Spleen (tissue), 11 donors: ENCODE results near the gene CYTH4. TPM values are rescaled to one million over a fixed set of nuclear protein-coding genes. Genes with fewer than 3 reads are reported as not detected.

Source experiments
- DNase-seq: peaks from one replicate; pipeline ENCODE4 v3.0.0-alpha.2; 2020
- H3K27ac ChIP-seq, 8 donors: fragments of 200-600 bp; sonication (generic) in 7 of 8; 1 replicate in 4 of 8; 2 replicates in 4 of 8; pipeline versions ENCODE4 v1.5.0 to v1.8.0; 2016 to 2021; ENCODE audit warnings: inconsistent platforms in 4 of 8, mild to moderate bottlenecking in 4 of 8, moderate library complexity in 1 of 8
- H3K27me3 ChIP-seq, 7 donors: fragments of 200-600 bp; sonication (generic) in 6 of 7; replicated peaks in 1 of 7; 1 replicate in 4 of 7; 2 replicates in 3 of 7; pipeline versions ENCODE4 v1.5.0 to v1.8.0; 2016 to 2021; ENCODE audit warnings: inconsistent platforms in 3 of 7, mild to moderate bottlenecking in 1 of 7
- H3K36me3 ChIP-seq, 6 donors: fragments of 200-600 bp; sonication (generic) in 5 of 6; 1 replicate in 4 of 6; 2 replicates in 2 of 6; pipeline versions ENCODE4 v1.5.0 to v1.8.0; 2016 to 2021; ENCODE audit warnings: inconsistent platforms in 2 of 6
- H3K4me1 ChIP-seq, 6 donors: fragments of 200-600 bp; sonication (generic) in 5 of 6; 1 replicate in 3 of 6; 2 replicates in 3 of 6; pipeline versions ENCODE4 v1.5.0 to v1.8.0; 2016 to 2021; ENCODE audit warnings: inconsistent platforms in 3 of 6
- H3K4me3 ChIP-seq, 8 donors: fragments of 200-600 bp; sonication (generic) in 7 of 8; 1 replicate in 4 of 8; 2 replicates in 4 of 8; pipeline versions ENCODE4 v1.5.0 to v1.8.0; 2016 to 2021; ENCODE audit warnings: inconsistent platforms in 4 of 8, mild to moderate bottlenecking in 4 of 8, moderate library complexity in 2 of 8
- H3K9me3 ChIP-seq, 8 donors: fragments of 200-600 bp; sonication (generic) in 7 of 8; 1 replicate in 4 of 8; 2 replicates in 4 of 8; pipeline versions ENCODE4 v1.5.0 to v1.8.0; 2016 to 2021; ENCODE audit warnings: inconsistent platforms in 4 of 8
- POLR2A ChIP-seq, 3 donors: fragments of 450-650 bp; IDR thresholded peaks; one replicate each; pipeline ENCODE4 v1.5.1; 2017; ENCODE audit warnings: antibody characterized with exemption in 3 of 3, mild to moderate bottlenecking in 1 of 3
- POLR2AphosphoS5 ChIP-seq, 3 donors: sonication (generic); formaldehyde crosslinking; IDR thresholded peaks; one replicate each; pipeline ENCODE4 v1.5.1; 2017; ENCODE audit warnings: antibody characterized with exemption in 3 of 3
- WGBS, 5 donors: extraction: QIAGEN DNeasy Blood & Tissue Kit in 3 of 5; methylation state at CpG; one replicate each; pipeline versions ENCODE4 v1.1.5 to v1.1.7; 2013 to 2018; 5-methylcytosine and 5-hydroxymethylcytosine counted together
- intact Hi-C: fragments of 100-400 bp; cut with DNase I; formaldehyde crosslinking; loops from one replicate; pipeline ENCODE4 v1.15.0; 2023; ENCODE audit warnings: low total_unique reads
- polyA plus RNA-seq, 3 donors: library from polyadenylated mRNA; stranded (reverse); fragments of 200-250 nt; gene quantifications; one replicate each; pipeline ENCODE4 v1.2.1, GENCODE V29; 2013
- total RNA-seq, 7 donors: library from RNA; depleted of rRNA in 3 of 7; stranded (reverse); fragments of >200 nt in 3 of 7; fragmentation: NEBNext Ultra II Directional in 4 of 7; extraction: Animal tissue kit (Norgen Biotek cat#: 25700) in 4 of 7; gene quantifications; one replicate each; pipeline versions ENCODE4 v1.1.0 to v1.2.1, GENCODE V29; 2016 to 2021
- TF ChIP-seq, protein P1 (sequence below), 11 experiments: fragments of 200-600 bp in 7 of 11; fragments of 450-650 bp in 4 of 11; sonication (generic) in 4 of 11; IDR thresholded peaks in 8 of 11; conservative IDR thresholded peaks in 3 of 11; 1 replicate in 7 of 11; 2 replicates in 4 of 11; pipeline versions ENCODE4 v1.4.0 to v1.8.0; 2016 to 2021; ENCODE audit warnings: antibody characterized with exemption in 11 of 11, inconsistent platforms in 4 of 11, mild to moderate bottlenecking in 1 of 11
- donor health status: healthy with polysubstance abuse.
- donor health status: DM: no; HTN: no; CAD: no; lungs with moderate emphysema.
- donor health status: DM: no; HTN: no; CAD: no.
- donor health status: Bipolar disorder and iron deficiency.
- donor health status: healthy.
- donor health status: DM: no; HTN: no; CAD: no.
- donor health status: DM: yes; HTN: yes; CAD: no.

CYTH4 gene
- total and polyA plus RNA-seq, 10 donors: 35.3 to 238 (median 104) TPM

DNA sequence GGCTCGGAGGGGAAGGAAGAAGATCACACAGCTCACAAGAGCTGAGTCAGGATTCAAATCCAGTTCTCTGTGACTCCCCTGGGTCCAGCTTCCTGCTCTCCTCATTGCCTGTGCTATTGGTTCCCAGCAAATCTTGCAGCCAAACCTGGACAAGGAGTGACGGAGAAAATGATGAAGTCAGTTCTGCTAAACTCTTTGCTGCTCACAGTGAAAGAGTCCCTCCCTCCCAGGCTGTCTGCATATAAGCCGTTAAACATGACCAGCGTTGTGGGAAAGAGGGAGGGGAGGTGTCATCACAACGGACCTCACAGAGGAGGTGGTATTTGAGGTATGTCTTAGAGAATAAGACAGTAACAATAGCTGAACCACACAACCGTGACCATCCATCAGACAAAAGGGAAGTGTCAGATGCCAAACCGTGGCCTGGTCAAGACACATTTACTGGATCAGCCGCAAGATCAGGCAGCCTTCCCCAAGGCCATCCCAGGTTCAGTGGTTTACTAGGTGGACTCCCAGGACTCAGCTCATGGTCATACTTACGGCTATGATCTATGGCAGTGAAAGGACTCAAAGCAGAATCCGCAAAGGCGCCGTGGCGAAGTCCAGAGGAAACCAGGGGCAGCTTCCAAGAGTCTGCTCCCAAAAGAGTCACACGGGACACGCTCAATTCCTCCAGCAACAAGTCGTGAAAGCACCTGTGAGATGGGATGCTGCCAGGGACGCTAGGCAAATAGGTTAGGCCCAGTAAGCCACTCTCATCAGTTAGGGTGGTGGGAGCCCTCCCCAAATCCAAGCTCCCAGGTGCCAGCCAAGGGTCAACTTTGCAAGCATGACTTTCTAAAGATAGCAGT is 2.8 kb upstream of the CYTH4 start:
- H3K9me3 ChIP-seq: no peaks in the 10 kb centered on the region

DNA sequence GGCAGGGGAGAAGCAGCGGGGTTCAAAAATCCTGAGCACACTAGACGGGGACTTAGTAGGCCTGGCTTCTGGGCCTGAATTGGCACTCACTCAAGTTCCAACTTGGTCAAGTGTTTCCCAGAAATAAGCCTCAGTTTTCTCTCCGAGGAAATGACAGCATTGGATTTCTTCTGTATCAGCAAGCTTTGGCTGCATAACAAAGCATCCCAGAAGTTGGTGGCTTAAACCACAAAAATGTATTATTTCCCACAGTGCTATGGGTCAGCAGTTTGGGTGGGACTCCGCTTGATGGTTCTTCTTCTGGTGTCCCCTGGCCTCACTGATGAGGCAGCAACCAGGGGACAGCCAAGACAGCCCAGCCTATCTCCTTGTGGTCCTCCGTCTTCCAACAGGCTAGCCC is 1.6 kb upstream of the CYTH4 start:
- WGBS, 5 donors: 93 to 99% (median 95%) methylated on average over 5 of the region's 5 CpGs
- Histone ChIP-seq H3K4me1 (peaks cover 10 to 99% (median 53%) of the 10 kb centered on the region in 6 donors), H3K9me3 (no peaks in the 10 kb centered on the region), H3K27ac (peak overlapping the region in 3 of 8 donors; percentile 93 to 95 (median 95)), H3K27me3 (peaks cover 0 to 6% (median 0%) of the 10 kb centered on the region in 7 donors), H3K4me3 (no peak overlapping the region), H3K36me3 (peaks cover 0 to 4% (median under 1%) of the 10 kb centered on the region in 6 donors)
- TF ChIP-seq POLR2AphosphoS5 (IDR thresholded peaks at IDR 0.05) (no peak), POLR2A (IDR thresholded peaks at IDR 0.05) (no peak)
- TF ChIP-seq, protein P1, sequence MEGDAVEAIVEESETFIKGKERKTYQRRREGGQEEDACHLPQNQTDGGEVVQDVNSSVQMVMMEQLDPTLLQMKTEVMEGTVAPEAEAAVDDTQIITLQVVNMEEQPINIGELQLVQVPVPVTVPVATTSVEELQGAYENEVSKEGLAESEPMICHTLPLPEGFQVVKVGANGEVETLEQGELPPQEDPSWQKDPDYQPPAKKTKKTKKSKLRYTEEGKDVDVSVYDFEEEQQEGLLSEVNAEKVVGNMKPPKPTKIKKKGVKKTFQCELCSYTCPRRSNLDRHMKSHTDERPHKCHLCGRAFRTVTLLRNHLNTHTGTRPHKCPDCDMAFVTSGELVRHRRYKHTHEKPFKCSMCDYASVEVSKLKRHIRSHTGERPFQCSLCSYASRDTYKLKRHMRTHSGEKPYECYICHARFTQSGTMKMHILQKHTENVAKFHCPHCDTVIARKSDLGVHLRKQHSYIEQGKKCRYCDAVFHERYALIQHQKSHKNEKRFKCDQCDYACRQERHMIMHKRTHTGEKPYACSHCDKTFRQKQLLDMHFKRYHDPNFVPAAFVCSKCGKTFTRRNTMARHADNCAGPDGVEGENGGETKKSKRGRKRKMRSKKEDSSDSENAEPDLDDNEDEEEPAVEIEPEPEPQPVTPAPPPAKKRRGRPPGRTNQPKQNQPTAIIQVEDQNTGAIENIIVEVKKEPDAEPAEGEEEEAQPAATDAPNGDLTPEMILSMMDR (IDR thresholded peaks at IDR 0.05 in 8 of 11, conservative IDR thresholded peaks at IDR 0.05 in 3 of 11): no peak
- no peak for DNase-seq
- intact Hi-C loops: no loop called here

More for the DNA sequence above, 2.8 kb upstream of the CYTH4 start:
- TF ChIP-seq POLR2AphosphoS5 (IDR thresholded peaks at IDR 0.05) (no peak), POLR2A (IDR thresholded peaks at IDR 0.05) (no peak)
- TF ChIP-seq, protein P1 (IDR thresholded peaks at IDR 0.05 in 8 of 11, conservative IDR thresholded peaks at IDR 0.05 in 3 of 11): no peak
- intact Hi-C loops: no loop called here
- peak; percentile 52 for DNase-seq
- H3K27ac ChIP-seq: peak overlapping the region in 3 of 8 donors; percentile 21 to 50 (median 34)
- H3K4me3 ChIP-seq: no peak overlapping the region
- H3K27me3 ChIP-seq: peaks cover 0 to 6% (median 0%) of the 10 kb centered on the region in 7 donors
- no peaks in the 10 kb centered on the region for H3K36me3 ChIP-seq
- peaks cover 6 to 99% (median 53%) of the 10 kb centered on the region in 6 donors for H3K4me1 ChIP-seq
- 57 to 68% (median 62%) methylated on average over 13 to 17 of the region's 17 CpGs for WGBS, 5 donors

DNA sequence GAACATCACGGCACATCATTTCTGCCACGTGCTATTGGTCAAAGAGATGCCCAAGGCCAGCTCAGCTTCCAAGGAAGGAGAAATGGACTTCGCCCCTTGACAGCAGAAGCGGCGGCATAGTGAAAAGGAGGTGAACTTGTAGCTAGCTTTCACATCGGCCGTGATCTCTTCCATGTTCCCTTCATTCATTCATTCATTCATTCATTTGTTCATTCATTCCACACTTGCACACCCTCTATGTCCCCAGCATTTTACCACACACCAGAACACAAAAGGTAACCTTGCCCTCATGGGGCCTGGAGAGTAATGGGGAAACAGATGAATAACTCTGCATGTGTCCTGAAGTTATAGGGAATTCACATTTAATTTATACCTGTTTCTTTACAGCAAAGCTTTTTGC is 1.1 kb upstream of the CYTH4 start:
- Histone ChIP-seq H3K4me1 (peaks cover 13 to 99% (median 57%) of the 10 kb centered on the region in 6 donors), H3K4me3 (no peak overlapping the region), H3K36me3 (peaks cover 0 to 9% (median 3%) of the 10 kb centered on the region in 6 donors), H3K9me3 (no peaks in the 10 kb centered on the region), H3K27ac (peak overlapping the region in 4 of 8 donors; percentile 91 to 95 (median 94)), H3K27me3 (peaks cover 0 to 6% (median 0%) of the 10 kb centered on the region in 7 donors)
- TF ChIP-seq, protein P1 (IDR thresholded peaks at IDR 0.05 in 8 of 11, conservative IDR thresholded peaks at IDR 0.05 in 3 of 11): no peak
- WGBS, 5 donors: 81 to 98% (median 85%) methylated on average over 7 of the region's 7 CpGs
- intact Hi-C loops: no loop called here
- DNase-seq: no peak
